Brain pericyte (primary cell): Measurements from ENCODE around the gene BUB1B.
"Not testable (repeated sequence)": the region's sequence is repeated elsewhere in the genome, so short reads cannot be mapped to it uniquely, and the experiment has no call there.

Experiments used
- DNase-seq: peaks from one replicate; pipeline ENCODE4 v3.0.0-alpha.2; 2012; ENCODE audit warnings: low read depth, low spot score

The BUB1B gene

DNA sequence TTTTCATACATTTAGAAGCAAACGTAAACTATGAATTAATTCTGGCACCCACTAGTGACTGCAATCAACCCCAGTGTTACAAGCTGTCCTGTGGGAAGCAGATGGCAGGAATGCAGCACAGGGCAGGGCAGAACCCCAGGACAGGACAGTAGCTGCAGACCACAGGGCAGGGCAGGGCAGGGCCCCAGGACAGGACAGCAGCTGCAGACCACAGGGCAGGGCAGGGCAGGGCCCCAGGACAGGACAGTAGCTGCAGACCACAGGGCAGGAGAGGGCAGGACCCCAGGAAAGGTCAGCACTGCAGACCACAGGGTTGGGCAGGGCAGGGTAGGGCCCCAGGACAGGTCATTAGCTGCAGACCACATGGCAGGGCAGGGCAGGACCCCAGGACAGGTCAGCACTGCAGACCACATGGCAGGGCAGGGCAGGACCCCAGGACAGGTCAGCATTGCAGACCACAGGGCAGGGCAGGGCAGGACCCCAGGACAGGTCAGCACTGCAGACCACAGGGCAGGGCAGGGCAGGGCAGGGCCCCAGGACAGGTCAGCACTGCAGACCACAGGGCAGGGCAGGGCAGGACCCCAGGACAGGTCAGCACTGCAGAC, 24.9 kb upstream of the BUB1B start:
- not testable (repeated sequence) for DNase-seq

DNA sequence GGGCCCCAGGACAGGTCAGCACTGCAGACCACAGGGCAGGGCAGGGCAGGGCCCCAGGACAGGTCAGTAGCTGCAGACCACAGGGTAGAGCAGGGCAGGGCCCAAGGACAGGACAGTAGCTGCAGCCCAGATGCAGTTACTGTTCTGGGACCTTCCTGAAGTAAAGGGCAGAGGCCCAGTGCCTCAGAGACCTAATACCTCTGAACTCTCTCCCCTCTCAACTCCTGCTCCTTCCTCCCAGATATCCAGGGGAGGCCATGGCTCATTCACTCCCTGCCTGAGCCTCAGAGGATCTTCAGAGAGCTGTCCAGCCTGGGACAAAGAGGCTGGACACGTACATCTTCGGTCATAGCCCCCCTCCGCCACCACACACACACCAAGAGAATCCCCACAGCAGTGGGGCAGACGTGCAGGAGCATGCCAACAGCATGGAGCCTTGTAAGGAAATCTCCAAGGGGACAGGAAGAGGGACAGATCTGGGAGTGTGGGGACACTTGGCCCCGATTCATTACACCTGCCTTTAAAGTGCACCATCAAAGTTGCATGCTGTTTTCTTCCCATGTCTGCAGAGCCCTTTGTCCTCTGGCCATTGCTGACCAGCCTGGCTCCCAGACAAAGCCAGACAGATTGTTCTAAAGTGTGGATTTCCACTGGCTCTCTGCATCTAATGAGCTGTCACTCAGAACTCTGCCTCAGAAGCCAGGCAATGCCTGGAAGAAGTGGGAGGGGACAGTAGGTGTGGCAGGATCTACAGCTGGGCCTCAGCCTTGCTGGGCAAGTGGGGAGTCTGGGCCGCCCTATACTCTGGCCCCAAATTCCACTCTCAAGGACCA, 24.2 kb upstream of the BUB1B start:
- no peak for DNase-seq

DNA sequence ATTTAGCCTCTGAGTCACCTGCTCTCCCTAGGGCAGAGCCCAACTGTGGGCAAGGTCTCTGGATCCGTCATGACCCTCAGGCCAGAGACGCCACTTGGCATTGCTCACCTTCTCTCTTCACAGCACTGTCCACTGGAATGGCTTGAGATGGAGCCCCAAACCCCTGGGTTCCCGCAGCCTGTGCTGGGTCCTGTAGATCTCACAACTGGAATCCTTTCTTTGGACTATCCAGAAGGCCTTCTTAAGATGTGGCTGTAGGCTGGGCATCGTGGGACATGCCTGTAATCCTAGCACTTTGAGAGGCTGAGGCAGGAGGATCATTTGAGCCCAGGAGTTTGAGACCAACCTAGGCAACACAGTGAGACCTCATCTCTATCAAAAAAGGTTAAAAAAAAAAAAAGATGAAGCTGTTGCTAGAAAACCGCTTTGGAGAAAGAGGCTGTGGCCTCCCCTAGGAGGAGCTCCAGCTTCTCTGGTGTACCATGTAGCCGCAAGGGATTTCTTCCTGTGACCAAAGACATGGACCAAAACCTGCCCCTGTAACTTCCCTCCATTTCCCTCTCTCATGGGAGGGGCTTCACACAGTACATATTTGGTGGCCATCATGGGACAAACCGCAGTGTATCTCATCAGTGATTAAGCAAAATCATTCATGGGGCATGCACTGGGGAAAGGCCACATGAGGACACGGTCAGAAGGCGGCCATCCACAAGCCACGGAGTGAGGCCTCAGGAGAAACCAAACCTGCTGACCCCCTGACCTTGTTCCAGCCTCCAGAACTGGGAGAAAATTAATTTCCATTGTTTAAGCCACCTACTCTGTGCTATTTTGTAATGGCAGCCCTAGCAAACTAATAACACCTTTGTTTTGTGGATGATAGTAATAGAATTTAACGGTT, 23.3 kb upstream of the BUB1B start:
- no peak for DNase-seq

DNA sequence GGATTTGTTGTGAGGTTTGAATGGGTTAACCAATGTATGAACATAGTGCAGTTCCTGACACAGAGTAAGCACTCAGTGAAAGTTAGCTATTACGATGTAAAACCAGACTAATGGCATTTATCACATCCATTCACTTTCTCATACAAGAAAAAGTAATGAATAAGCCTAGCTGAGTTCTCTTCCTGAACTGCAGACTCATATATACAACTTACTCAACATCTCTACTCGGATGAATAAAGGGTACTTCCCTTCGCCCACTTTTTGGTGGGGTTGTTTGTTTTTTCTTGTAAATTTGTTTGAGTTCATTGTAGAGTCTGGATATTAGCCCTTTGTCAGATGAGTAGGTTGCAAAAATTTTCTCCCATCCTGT, 22.7 kb upstream of the BUB1B start:
- DNase-seq = not testable (repeated sequence)

DNA sequence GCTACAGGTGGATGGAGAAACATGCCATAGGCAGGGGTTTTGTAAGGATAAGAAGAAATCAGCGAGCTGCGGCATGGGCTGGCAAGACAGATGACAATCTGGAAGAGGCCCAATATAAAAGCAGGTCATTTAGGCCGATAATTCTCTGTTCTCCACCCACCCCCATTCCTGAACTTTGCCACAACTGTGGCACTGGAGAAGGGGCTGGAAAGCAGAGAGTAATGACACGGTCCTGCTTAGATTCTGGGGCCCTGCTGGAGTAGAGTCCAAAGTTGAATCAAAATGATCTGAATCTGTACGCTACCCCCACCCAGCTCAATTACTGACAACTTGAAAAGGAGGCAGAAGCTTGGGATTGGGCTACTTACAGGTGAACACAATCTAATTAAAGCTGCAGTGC, 18.4 kb upstream of the BUB1B start:
- DNase-seq = no peak

DNA sequence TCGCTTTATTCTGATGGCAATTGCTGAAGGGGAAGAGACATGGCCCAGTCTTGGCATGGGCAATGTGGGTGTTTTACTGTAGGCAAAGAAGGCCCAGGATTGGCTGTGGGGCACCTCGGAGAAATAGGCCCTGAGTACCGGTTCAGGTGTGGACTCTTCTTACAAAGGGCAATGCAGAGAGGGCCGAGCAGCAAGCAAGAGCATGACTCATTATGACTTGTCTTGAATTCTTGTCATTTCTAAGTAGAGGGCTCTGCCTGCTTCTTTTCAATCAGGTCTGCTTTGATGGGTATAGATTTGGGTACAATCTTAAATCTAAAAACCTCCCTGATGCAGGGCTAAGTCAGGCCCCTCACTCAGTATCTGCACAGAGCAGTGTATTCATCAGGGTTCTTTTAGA, 14.8 kb upstream of the BUB1B start:
- no peak for DNase-seq

DNA sequence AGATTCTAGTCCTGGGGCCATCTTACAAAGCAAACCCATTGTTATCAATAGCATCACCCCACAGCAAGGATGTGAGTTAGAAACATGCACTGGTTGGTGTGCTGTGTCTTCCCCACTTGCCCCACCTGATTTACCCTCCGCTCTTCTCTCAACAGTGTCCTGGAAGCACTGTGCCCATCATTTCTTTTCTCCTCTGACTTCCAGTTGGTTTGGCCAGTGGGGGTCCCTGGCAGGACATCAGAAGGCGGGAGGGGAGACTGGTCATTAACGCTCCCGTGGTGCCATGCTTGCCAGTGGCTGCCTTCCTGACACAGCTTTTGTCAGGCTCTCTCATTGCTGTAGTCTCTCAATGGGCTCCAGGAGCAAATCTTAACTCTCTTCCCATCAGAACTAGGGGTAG, 11.5 kb upstream of the BUB1B start:
- no peak for DNase-seq

DNA sequence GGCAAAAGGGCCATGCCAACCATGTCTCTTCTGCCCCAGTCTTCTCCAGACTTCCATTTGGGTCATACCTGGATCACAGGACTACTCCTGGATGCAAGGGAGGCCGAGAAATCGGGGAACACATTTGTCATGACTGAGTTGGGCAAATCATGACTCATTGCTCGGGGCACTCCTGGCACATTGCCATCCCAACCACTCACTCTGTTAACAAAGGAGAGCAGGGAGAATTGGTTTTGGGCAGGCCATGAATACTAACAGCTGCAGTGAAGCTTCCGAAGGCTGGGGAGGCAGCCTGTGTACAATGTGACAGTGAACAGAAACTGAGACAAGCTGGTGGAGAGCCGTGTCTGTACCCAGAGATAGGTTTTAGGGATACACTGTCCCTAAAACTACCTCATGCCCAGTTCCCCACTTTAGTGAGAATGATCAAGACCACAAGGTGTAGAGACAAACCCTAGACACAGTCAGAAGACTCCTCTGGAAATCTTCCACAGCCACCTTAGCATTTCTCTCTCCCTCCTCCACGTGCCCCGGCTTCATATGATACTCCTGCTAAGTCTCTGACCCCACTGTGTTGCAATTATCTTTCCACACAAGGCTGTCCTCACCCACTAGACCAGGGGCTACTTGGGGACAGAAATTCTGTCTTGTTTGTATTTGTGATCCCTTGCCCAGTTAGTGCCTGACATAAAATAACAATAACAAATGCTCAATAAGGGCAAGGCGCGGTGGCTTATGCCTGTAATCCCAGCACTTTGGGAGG, 10.5 kb upstream of the BUB1B start:
- DNase-seq = no peak

DNA sequence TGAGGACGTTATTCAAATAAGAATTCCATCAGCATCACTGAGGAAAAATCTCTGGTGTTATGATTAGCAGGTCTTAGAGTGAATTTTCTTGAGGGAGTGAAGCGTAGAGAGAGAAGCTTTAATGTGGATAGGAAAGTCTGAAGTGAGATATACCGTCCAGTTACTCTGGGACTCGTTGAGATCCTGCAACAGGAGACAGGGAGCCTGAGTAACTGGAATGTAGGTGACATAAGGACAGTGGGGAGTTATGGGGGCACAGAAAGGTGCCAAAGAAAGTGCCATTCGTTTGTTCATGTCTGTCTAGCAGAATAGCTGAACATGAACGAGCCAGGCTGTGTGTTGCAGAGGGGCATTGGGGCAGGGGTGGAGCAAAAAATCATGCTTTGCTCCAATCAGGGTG, 9.4 kb upstream of the BUB1B start:
- no peak for DNase-seq

DNA sequence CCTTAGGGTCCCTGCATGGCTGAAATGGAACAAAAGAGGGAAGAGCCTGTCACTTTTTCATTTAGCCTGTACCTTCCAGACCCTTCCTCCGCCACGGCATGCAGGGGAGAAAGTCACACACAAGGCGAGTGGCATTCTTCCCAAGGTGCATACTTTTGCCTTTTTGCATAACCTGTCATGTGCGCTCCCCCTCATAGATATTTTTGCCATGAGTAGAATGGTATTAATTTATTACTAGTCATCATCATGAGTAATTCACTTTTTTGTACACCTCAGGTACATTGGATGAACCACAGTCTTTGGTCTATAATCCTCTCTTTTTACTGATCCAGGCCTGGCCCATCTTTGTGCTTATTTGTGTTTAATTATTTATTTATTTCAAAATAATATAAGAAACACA, 8.9 kb upstream of the BUB1B start:
- DNase-seq = no peak

DNA sequence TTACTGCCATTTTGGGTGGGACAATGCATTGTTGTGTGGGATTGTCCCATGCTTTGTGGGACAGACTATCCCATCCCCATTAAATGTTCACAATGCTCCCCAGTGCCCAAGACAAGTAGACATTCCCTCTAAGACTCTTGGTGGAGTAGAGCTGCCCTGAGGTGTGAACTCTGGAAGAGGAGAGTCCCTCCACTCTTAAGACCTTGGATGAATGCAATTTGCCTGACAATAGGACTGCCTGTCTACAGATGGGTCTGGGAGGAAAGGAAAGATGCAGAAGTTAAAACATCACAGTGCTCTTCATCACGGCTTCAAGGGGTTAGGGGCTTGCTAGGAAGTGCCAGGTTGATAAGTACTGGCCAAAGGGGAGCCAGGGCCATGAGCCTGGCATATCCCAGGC, 6.0 kb upstream of the BUB1B start:
- DNase-seq = not testable (repeated sequence)

DNA sequence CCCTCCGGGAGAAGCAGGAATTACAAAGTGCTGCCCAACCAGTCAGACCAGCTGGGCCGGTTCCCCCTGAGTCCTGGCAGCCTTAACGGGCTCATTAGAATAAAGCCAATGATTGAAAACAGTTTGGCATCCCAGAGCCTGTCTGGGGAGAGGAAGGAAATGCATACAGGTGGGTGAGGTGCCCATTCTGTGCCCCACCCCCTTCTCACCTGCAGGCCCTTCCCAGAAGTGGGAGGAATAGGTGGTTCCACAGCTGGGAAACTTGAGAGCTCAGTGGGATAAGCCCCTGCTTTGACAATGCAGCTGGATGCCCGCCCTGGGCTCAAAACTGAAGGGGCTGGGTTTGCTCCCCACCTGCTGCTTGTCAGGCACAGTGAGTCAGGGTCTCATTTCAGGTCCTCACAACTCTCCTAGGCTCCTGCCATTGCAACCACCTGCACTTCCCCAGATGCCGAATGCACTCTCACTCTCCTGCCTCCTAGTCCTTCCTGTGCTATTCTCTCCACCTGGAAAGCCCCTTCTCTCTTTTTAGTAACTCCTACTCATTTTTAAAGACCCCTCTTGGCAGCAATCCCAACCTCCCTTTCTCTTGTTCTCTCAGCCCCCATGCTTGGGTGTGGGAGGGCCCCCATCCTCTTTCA, 5.5 kb upstream of the BUB1B start:
- DNase-seq = no peak

DNA sequence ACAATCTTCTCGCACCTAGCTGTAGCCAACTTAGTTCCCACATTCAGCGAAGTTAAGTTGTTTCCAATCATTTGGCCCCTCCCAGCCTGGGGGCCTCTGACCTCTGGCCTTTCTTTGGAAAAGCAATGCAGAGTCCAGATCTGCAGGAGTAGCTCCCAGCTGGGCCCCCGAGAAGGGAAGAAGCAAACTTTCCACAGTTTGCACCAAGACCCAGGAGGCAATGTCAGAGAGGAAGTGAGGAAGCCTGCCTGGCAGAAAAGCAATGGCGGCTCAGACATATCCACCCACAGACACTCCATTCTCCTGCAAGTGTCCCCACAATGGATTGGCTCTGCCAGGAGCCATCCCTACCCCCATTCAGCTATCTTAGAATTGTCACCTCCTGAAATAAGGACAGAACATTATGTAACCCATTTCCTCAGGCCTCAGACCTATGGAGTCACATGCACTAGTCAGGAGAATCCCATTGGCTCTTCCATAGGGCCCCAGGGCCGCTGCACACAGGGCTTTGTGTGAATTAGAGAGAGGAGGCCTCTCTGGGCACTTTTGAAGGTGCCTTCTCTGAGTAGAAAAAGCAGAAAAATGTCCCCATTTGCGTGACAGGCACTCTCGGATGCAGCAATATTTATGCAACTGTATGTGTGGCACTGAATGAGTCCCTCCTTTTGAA, 3.0 kb upstream of the BUB1B start:
- DNase-seq = no peak

DNA sequence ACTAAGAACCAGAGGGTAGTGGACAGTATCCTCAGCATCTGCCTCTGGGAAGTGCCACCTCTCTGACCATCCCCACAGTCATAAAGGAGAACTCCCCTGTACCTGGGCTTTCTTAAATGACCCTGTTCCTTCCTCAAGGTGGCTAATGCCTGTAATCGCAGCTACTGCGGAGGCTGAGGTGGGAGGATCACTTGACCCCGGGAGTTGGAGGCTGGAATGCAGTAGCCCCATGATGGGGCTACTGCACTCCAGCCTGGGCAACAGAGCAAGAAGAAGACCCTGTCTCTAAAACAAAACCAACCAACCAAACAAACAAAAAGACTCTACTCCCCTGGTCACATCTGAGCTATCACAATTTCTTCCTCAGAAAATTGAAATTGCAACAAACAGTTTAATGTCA, 848 bp upstream of the BUB1B start:
- no peak for DNase-seq

DNA sequence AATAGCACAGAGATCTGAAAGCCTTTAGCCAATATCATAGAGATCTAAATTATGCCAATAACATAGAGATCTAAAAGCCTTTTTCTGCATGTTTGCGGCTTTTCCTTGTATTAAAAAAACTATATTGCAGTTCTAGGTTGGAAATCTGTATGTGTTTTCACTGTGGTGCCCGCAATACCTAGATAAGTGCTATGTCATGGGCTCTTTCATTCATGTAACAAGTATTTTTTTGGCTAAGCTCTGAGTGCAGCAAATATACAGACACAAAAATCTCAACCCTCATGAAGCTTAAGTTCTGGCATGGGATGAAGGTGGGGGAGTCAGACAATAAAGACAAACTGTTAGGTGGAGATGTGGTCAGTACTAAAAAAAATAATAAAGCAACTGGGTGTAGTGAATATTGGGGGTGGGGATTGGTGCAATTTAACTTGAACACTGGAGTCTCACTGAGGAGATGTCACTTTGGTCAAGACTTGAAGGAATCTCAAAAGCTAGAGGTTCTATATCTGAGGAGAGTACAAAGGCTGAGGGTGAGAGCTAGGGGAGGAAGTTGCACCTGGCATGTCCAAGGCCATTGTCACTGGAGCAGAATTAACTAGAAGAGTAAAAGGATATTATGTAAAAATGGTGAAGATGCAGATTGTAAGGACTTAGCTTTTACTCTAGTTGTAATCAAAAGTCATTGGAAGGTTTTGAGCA, 973 bp downstream of the BUB1B start:
- DNase-seq = no peak

DNA sequence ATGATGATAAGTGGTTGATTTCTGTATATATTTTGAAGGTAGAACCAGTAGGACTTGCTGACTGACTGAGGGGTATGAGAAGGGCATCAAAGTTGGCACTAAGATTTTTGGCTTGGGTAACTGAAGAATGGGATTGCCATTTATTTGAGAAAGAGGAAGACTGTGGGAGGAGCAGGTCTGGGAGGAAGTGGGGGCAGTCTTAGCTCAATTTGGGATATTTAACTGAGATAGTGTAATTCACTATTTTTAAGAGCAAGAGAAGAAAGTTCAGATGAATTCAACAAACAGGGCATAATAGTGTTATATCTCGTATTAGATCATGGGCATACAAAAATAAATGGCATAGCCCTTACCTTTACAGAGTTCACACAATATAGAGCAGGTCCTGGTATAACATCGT, 1.7 kb downstream of the BUB1B start:
- DNase-seq = no peak

DNA sequence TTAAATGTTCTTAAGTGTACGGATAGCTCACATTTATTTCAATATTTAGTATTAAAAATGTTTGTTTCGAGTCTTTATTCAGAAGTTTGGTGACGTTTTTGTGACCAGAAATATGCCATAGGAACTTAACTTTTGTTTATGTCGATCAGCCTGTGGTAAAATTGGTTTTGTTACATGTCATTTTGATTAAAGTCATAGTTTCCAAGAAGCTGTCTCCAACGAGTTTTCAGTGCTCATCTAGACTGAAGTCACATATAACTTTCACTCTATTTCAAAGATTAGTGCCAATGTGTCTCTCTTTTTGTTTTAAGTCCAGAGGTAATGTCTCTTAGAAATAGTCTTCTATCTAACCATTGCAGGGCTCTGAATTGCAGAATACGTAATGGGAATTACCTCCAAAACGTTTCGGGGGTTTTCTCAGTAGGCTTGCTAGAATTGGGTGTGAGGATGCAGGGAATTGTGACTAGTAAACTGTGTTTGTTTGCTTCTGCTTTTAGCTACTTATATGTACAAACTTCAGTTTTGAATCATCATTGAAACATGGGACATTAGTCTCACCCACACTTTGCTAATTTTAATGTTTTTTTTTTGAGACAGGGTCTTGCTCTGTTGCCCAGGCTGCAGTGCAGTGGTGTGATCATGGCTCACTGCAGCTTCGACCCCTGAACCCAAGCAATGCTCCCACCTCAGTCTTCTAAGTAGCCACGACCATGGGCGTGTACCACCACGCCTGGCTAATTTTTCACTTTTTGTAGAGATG, 3.0 kb downstream of the BUB1B start:
- DNase-seq = no peak

DNA sequence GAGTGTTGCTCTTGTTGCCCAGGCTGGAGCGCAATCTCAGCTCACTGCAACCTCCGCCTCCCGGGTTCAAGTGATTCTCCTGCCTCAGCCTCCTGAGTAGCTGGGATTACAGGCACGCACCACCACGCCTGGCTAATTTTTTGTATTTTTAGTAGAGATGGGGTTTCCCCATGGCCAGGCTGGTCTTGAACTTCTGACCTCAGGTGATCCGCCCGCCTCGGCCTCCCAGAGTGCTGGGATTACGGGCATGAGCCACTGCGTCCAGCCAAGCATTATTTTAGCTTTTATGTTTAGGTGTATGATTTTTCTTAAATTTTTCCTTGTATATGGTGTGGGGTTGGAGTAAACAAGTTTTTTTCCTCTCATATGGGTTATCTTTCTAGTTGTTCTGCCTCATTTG, 6.5 kb downstream of the BUB1B start:
- DNase-seq = not testable (repeated sequence)

DNA sequence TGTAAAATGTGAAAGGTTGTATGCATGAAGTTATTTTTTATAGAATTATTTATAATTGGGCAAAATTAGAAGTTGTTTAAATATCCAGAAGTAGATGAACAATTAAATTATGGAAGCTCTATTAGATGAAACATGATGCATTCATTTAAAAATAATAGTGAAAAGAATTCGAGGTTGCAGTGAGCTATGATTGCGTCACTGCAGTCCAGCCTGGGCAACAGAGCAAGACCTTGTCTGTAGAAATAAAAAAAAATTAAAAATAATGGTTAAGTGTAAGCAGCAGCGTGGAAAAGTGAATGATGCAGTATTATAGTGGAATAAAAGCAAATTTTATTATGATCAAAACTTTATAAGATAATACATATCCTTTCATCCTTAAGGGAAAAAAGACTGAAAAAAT, 14.3 kb downstream of the BUB1B start:
- no peak for DNase-seq
